HG02973 (cell line): ENCODE results near the gene STX1B.
A peak's percentile ranks its signal among the peaks of the same experiment; 100 is the strongest.
"Not testable (repeated sequence)": the region's sequence is repeated elsewhere in the genome, so short reads cannot be mapped to it uniquely, and the experiment has no call there.

Experiments
- ATAC-seq: cut with Tn5 transposase; IDR thresholded peaks from one replicate; pipeline ENCODE4 v1.9.1; 2021; ENCODE audit warnings: moderate library complexity; ENCODE audit not compliant: unreplicated experiment

Gene STX1B

DNA sequence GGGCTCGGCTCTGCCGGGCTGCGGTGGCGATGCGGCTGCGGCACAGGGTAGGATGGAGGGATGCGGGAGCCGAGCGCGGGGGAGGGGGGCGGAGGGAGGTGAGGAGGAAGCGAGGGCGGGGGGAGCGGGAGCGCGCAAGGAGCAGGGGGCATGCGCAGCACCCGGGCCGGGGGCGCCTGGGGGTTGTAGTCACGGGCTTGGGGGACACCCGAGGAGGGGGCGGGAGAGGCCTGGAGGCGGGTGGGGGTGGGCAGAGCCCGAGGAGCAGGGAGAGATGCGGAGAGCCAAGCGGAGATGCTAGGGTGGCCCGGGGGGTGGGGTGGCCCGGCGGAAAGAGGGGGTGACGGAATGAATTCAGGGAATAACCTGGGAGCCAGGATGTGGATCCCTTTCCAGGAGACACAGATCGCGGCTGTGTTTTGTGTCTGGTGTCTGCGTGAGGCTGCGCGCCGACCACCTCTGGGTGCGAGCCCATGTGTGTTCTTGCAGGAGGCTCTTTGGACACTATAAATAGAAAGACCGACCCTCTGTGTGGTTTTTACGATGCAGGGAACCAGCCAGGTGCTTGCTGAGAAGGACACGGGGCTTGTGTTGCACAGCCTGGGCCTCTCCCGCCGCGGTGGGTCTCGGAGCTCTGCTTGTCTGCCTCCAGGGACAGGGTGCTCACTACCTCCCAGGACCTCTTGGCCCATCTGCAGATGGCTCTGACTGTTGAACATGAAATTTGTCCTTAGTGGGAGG, at the start of gene STX1B:
Gene STX1B, minus strand, starts transcription at position 54 of the 741 bp plus-strand sequence. CDS start 242 bp downstream, outside the sequence.
- ATAC-seq: no peak

DNA sequence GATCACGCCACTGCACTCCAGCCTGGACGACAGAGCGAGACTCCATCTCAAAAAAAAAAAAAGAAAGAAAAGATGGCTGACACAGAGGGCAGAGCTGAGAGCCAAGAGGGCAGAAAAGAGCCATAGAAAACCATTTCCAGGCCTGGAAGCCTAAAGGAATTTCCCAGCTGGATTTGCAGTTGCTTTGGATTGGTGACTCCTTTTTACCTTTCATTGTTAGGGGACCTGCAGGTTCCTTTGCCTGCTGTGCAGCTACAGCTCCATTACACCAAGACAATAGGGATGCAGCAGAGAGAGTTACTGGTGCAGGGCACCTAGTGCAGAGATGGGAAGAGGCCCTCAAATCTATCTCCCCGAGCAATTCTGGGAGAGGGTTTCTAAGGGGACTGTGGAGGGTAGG, 45.2 kb upstream of the STX1B start:
- no peak for ATAC-seq

DNA sequence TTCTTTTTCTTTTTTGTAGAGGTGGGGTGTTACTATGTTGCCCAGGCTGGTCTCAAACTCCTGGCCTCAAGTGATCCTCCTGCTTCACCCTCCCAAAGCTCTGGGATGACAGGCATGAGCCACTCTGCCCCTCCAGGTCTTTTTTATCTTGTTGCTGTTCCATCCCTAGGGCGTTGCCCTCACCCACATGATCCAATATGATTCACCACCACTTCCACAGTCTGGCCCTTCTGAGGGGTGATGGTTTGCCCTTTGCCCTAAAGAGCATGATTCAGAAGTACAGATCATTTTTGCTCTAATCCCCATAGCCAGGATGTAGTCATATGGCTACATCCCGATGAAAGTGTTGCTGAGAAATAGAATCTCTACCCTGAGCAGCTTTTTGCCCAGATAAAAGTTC, 41.7 kb upstream of the STX1B start:
- ATAC-seq: no peak

DNA sequence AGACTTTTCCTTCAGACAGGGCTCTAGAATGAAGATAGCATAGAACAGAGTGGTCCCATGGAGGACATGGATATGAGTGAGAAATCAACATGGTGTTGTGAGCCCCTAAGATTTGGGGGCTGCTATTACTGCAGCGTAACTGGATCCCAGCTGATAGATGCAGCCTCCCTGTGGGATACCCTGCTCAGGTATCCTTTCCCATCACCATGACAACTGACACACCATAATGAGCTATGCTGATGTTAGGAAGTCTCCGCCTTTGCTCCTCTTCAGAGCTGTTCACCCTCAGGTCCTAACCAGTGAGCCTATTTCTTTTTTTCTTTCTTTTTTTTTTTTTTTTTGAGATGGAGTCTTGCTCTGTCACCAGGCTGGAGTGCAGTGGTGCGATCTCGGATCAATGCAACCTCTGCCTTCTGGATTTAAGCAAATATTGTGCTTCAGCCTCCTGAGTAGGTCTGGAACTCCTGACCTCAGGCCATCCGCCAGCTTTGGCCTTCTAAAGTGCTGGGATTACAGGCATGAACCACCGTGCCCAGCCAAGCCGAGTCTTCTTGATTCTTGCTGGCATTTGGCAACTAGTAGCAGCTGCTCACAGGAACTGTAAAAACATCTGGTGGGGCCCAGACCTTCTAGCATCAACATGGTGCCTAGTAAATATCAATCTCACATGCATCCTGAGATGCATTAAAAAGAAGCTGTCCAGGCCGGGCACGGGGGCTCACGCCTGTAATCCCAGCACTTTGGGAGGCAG, 40.0 kb upstream of the STX1B start:
- no peak for ATAC-seq

DNA sequence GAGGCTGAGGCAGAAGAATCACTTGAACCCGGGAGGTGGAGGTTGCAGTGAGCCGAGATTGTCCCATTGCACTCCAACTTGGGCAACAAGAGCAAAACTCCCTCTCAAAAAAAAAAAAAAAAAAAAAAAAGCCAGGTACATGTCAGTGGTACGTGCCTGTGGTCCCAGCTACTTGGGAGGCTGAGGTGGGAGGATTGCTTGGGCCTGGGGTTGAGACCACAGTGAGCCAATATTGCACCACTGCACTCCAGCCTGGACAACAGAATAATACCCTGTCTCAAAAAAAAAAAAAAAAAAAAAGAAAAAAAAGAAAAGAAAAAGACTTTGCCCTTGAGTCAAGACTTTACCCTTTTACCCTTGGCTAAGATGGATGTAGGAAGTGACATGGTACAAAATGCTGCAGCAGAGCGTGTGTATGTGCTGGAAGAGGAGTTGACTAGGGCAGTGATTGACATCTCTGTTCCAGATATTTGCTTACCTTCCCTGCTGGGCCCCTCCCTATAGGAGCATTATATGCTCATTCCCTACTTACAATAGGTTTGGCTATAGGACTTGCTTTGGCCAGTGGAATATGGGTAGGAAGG, 33.6 kb upstream of the STX1B start:
- ATAC-seq: no peak

DNA sequence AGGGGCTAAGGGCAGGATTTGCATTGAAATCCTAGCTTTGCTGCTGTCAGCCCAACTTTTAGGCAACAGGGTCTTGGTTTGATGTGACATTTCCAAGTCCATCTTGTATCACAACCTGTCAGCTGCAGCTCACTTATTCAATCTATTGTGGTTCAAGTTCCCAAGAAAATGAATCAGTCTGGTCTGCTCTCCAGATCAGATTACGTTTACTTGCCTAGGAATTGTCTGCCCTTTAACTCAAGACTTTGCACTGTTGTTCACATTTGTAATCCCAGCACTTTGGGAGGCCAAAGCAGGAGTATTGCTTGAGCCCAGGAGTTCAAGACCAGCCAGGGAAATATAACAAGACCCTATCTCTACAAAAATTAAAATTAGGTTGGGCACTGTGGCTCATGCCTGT, 32.9 kb upstream of the STX1B start:
- ATAC-seq: no peak

DNA sequence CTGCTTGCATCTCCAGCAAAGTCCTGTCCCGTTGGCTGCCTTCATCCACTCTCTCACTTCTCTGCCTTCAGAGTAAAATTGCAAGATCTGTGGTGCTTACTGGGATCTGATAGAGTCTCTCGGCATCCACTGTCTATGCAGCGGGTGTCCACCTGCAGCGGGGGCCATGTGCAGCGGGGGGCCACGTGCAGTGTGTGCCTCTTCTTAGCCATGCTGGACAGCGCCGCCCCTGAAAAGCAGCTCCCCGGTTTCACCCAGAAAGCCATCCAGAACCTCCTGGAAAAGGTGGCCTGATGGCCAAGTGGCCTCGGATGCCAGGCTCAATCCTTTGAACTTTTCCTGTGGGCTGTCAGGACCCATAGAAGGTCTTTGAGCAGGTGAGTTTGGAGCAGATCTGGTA, 32.4 kb upstream of the STX1B start:
- ATAC-seq: no peak

DNA sequence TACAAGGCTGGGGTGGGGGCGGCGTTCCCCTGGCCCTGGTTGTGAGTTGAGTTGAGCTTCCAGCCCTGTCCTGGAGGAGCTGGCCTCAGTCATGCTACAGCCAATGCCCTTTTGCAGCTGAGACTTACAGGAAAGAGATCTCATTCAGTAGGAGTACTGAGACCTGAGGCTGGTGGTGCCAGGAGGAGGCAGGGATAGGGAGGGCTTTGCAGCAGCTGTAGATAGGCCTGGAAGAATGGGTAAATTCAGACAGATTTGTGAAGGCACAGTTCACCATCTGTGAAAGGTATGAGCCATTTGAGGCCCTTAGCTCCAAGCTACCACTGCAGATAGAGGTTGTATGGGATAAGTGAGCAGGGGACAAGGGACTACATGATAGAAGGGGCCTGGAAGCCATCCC, 28.6 kb upstream of the STX1B start:
- no peak for ATAC-seq

DNA sequence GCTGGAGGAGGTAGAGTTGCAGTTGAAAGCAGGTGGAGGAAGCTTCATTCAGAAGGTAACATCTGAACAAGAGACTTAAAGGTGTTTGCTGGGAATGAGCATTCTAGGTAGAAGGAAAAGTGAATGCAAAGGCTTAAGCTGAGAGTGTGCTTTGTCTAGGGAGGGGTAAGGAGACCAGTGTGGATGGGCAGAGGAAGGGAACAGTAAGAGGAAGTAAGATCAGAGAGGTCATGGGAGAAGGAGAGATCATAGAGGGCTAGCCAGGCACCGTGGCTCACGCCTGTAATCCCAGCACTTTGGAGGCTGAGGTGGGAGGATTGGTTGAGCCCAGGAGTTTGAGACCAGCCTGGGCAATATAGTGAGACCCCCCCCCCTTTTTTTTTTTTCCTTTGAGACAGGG, 26.3 kb upstream of the STX1B start:
- ATAC-seq: no peak

DNA sequence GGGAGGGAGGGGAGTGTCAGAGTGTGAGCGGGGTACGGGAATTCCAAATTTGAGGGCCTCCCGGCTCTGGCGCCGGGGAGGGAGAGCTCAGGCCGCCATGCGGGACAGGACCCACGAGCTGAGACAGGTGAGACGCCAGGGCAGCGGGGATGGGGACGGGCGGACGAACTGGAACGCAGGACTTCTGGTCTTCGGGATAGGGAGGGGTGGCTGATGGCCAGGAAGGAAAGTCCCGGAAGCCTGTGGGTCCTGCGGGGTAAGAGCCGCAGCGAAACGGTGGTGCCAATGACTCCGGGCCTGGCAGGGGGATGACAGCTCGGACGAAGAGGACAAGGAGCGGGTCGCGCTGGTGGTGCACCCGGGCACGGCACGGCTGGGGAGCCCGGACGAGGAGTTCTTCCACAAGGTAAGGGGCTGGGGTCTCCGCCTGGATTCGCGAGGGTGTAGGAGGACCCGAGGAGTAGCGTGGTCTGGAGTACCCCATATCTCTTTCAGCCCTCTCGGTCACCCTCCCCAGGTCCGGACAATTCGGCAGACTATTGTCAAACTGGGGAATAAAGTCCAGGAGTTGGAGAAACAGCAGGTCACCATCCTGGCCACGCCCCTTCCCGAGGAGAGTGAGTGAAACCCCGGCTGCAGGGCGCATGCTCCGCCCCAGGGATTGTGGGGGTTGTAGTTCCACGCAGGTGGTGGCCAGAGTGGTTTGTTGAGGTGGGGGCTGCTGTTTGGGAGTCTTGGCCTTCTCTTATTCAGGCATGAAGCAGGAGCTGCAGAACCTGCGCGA, 23.5 kb upstream of the STX1B start:
- ATAC-seq: peak; percentile 34

DNA sequence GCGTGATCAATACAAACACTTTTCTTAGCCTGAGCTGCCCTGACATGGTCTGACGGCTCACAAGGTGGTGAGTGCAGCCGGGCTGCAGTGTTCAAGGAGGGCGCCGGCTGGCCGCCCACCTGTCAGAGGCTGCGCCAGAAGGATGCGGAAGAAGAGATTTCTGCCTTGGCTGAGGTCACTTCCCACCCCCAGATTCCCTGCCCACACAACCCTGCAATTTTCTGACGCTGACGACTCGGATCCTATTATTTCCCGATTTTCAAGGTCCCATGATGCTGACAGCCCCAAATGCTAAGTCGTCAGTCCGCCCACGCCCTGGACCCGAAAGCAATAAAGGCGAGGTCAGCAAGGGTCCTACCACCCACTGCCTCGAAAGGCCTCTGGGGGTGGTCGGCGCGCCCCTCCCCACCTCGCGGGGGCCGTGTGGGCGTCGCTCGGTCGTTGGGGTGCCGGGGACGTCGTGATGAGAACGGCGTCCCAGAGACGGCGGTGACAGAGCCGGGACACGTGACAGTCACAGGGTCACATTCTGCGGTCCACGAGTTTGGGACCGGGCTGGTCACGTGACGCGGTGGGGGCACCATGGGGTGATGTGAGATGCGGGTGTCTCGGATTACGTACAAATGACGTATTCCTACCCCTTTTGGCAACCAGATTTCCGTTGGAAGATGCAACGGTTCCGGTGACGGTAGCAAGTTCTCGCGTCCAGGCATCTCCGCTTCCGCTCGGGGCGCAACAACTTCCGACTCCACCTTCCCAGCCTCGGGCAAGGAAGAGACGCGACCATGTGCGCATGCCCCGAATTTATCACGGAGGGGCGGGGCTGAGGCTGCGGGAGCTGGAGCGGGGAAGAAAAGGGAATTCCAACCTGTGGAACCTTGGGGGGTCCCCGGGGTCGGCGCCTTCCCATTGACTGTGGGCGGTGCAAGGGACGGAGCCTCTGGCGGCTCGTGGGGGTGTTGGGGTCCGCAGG, 22.6 kb upstream of the STX1B start, which contains the start of gene STX4:
Gene STX4, plus strand, starts transcription at position 823 of the 973 bp plus-strand sequence. CDS start 248 bp downstream, outside the sequence.
- peak; percentile 69 for ATAC-seq

DNA sequence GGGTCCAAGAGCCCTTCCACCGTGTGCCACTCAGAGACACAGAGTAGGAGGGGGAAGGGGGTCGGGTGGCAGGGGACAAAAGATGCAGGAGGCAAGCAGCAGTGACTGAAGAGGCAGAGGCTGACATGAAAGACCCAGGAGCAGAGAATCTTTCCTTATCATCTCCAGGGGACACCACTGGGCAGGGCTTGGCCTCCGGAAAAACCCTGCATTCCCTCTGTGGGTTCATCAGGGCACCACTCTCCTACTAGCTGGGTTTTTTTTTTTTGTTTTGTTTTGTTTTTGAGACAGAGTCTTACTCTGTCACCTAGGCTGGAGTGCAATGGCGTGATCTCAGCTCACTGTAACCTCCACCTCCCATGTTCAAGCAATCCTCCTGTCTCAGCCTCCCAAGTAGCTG, 20.8 kb upstream of the STX1B start:
- no peak for ATAC-seq

DNA sequence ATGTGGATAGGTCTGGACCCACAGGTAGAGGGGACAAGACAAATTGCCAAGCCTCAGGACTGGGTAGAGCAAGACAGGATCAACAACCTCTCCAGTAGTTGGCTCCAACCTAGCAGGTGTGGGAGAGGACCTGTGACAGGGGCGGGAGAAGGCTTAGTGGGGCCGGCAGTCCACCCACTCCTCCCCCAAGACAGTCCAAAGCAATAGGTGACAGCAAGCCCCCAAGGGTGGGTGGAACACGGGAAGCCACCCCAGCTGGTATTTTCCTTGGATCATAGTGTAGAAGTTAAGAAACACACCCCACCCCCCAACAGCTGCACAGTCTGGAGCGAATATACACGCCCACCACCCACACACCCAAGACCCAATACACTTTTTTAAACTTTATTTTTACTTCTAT, 18.8 kb upstream of the STX1B start:
- ATAC-seq: no peak

DNA sequence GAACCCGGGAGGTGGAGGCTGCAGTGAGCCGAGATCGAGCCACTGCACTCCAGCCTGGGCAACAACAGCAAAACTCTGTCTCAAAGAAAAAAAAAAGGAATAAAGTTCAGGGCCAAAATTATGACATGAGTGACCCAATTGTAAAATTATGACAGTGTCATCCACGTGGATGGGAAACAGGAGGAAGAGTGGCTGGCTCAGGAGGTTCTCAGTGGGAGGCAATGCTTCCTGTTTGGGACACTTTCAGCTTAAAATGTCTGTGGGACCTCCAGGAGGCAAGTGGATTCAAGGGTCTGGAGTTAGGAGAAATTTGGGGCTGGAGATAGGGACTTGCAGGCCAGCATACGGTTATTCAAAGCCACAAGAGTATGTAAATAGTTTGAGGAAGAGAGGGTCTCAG, 14.9 kb upstream of the STX1B start:
- ATAC-seq: no peak

DNA sequence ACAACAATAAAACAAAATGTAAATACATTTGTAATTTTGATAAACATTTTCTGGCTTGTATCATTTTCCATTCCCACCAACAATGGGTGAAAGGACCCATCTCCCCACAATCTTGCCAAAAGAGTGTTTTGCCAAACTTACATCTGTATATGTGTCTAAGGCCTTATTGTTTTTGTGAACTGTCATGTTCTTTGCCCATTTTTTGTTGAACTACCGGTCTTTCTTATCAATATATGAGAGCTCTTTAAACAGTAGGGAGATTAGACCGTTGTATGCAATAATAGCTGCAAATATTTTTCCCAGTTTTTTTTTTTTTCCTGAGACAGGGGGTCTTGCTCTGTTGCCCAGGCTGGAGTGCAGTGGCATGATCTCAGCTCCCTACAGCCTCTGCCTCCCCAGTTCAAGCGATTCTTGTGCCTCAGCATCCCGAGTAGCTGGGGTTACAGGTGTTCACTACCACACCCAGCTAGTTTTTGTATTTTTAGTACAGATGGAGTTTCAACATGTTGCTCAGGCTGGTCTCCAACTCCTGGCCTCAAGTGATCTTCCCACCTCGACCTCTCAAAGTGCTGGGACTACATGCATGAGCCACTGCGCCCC, 13.3 kb upstream of the STX1B start:
- ATAC-seq: no peak

DNA sequence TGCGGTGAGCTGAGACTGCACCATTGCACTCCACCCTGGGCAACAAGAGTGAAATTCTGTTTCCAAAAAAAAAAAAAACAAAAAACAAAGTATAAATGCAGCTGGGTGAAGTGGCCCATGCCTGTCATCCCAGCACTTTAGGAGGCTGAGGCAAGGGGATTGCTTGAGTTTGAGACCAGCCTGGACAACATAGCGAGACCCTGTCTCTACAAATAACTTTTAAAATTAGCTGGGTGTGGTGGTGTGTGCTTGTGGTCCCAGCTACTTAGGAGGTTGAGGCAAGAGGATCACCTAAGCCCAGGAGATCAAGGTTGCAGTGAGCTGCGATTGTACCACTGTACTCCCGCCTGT, 12.8 kb upstream of the STX1B start:
- no peak for ATAC-seq

DNA sequence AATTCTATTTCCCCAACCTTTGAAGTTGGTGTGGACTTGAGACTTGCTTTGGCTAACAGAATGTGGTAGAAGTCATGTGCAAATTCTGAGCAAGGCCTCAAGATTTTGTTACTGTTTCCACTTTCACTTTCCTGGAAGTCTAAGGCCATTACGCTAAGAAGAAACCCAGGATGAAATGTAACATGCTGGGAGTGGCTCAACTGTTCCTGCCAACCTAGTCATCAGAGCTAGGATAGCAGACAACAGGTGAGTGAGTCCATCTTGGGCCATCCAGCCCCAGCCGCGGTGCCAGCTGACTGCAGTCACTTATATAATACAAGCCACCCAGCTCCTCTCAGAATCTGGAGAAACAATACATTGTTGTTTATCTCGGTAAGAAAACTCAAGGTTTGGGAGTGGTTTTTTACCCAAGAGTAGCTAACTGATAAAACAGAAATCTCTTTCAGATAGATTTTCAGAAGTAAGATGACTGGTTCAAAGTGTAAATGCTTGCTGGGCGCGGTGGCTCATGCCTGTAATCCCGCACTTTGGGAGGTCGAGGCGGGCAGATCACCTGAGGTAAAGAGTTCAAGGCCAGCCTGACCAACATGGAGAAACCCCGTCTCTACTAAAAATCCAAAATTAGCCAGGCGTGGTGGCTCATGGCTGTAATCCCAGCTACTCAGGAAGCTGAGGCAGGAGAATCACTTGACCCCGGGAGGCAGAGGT, 12.3 kb upstream of the STX1B start:
- ATAC-seq: no peak

DNA sequence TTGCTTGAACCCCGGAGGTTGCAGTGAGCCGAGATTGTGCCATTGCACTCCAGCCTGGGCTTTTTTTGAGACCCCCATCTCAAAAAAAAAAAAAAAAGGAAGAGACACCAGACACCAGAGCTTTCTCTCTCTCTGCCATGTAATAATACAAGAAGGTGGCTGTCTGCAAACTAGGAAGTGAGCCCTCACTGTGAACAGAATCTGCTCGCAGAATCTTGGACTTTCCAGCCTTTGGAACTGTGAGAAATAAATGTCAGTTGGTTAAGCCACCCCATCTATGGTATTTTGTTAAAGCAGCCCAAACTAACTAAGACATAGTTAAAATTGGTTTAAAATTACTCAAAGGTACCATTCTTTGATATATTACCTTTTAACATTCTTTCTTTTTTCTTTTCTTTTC, 10.1 kb upstream of the STX1B start:
- ATAC-seq: no peak

DNA sequence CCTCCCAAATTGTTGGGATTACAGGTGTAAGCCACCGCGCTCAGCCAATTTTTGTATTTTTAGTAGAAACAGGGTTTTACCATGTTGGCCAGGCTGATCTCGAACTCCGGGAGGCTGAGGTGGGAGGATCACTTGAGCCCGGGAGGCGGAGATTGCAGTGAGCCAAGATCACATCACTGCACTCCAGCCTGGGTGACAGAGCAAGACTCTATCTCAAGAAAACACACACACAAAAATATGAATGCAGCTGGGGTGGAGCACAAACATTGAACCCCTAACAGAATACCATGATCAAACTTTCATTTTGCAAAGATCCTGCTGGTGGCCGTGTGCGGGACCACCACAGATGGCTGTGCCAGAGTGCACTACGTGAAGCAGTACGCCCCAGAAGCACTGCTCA, 7.3 kb upstream of the STX1B start:
- not testable (repeated sequence) for ATAC-seq
